ENCODE measurements around the gene SCLY.

GRCh38 chr2:238126775-238127164, 66.0 kb downstream of the SCLY start:
- TF ChIP-seq CTCF (conservative IDR thresholded peaks at IDR 0.05; ENCODE audit: low read depth, low read length), result no peak
- no peak for TF ChIP-seq EZH2 (IDR thresholded peaks at IDR 0.05; ENCODE audit: borderline replicate concordance, low read depth, low read length, poor library complexity, severe bottlenecking)
